Stimulated activated CD8-positive, alpha-beta memory T cell treated with anti-CD3 and anti-CD28 coated beads, Interleukin-4, amount 100 ng/mL, for 24 hours (primary cell): ENCODE data around the gene SNX15.

ENCODE experiments used
- DNase-seq: peaks from one replicate; pipeline ENCODE4 v3.0.0-alpha.2; 2020; ENCODE audit warnings: low read depth

Gene SNX15

DNA sequence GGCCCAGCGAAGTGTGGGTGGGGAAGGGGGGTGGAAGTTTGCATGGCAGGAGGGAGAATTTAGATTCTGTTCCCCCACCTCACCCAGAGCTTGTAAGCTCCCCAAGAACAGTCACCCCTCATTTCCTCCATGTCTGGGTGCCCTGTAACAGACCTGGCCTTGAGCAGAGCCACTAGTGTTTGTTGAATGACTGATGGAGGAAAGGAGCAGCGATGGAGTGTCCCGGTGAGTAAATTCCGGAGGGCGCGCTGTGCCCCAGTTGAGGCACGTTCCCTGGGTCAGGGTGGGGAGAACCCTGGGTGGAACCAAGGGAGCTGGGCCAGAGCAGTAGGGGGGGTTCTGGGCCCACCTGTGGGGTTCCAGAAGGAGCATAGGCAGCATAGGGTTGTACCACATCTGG is 30.3 kb downstream of the SNX15 start:
- DNase-seq: no peak

DNA sequence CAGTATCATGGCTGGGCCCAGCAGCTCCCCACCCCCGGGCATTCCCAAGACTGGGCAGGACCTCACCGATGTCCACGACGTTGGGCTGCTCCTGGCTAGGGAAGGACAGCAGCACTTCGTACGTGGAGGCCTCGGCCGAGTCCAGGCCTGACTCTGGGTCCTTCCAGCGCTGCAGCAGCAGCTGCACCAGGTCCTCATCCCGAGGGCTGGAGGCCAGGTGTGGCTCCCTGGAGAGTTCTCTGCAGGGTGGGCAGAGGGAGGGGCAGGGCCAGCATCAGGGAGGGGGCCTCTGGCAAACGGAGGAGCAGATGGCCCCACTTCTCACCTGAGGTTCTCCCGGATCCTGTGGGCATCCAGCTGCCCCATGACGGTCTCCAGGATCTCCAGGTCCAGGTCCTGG is 30.8 kb downstream of the SNX15 start:
- DNase-seq: no peak

DNA sequence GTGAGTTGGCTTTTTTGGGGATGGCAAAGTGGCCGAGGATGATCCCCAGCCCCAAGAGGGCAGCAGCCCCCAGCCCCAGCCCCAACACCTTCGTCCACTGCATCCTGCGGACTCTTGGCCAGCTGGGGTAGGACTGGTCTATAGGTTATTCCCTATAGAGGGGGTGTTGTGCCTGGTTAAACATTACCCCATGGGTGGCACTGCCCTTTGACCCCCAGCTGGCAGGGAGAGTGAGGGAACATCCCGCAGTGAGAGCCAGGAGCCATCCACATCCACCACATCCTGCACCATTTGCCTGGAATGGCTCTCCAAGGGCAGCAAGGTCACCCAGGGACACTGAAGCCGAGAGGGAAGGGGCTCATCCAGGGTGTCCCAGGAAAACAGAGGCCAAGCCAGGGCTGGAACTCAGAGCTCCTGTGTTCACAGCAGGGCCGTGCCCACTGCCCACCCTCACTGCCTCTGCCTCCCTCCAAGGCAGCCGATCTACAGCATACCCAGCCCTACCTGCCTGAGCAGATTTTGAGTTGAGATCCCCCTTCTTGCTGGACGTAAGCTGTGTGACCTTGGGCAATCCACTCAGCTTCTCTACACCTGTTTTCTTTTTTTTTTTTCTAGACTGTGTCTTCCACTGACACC is 31.3 kb downstream of the SNX15 start, which contains the start of gene NAALADL1:
Gene NAALADL1, minus strand, starts transcription at position 135 of the 636 bp plus-strand sequence. Its CDS starts 32 bp downstream, at position 103.
- DNase-seq: no peak

DNA sequence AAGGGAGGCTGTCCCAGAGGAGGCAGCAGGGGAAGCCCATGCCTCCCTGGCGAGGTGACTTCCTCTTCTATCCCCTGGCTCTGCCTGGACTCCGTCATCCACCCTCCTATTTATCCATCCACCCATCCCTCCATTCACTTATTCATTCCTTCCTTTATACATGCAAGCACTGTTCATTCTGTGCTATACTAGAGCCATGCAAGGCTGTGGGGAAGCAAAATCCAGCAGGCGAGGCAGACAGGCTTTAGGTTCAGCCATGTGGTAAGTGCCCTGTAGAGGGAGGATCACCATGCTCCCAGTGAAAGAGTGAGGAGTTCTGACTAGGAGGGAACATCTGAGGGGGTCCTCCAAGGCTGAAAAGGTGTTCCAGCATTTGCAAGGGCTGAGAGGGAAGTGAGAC is 32.3 kb downstream of the SNX15 start:
- no peak for DNase-seq

DNA sequence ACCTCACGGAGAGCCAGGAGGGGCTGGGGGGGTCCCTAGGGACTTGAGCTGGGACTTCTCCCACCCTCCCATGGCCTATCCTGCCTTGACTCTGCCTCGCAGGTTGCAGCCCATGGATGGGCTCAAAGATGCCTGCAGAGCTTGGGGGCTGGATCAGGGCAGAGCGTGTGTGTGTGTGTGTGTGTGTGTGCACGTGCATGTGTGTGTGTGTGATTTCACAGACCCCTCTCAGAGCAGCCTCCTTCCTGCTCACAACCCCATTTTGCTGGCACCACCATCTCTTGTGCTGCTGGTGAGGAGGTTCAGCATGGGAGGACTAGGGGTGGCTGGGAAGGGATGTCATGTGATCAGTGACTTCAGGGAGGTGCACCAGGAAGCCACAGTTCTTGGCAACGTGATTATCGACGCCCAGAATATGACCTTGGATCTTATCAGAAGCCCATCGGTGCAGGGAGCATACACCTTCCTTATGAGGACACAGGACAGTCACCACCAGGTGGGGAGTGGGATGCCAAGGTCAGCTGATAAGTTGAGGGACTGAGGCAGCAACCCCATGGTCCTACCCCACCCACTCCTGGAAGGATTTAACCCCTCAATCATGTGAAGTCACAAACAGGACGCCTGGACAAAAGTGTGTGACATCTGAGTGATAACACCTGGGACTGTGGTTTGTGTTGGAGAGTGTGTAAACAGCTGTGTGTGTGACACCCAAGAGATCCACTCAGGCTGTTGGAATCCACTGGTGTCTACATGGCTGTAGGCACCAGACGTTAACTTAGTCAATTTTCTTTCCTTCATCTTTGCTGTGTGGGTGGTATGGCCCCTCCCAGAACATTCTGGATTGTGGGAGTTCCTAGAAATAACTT is 33.0 kb downstream of the SNX15 start:
- DNase-seq: no peak

DNA sequence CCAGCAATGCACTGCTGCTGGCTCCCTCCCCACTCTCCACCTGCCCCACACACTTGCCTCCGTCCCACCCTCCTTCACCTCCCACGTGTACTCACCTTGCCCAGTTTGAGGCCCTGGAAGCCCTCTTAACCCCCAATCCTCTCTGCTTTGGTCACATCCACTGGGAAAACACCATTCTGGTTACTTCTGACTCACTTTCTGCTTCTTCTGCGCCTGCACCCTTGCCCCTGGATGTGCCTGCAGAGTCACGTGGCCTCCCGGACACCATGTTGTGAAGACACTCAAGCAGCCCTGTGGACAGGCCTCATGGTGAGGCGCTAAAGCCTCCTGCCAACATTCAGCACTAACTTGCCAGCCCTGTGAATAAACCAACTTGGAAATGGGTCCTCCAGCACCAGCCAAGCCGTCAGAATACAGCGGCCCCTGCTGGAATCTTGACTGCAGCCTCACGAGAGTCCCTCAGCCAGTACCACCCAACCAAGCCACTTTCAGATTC is 33.7 kb downstream of the SNX15 start:
- DNase-seq: no peak

DNA sequence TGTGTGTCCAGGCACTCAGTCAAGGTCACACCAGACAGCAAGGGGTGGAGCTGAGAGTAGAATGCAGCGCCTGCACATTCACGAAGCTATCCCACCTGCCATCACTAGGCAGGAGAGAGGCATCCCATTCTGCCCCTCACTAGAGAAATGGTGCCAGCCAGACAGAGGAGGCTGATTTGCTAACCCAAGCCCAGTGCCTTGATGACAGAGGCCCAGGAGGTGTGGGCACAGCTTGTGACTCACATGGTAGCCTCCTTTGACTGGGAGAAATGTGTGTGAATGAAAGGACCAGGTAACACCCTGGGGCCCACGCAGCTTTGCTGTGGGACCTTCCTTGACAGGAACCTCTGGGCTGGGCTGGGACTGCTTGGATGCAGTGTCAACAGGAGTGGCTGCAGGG is 36.3 kb downstream of the SNX15 start:
- DNase-seq: no peak

DNA sequence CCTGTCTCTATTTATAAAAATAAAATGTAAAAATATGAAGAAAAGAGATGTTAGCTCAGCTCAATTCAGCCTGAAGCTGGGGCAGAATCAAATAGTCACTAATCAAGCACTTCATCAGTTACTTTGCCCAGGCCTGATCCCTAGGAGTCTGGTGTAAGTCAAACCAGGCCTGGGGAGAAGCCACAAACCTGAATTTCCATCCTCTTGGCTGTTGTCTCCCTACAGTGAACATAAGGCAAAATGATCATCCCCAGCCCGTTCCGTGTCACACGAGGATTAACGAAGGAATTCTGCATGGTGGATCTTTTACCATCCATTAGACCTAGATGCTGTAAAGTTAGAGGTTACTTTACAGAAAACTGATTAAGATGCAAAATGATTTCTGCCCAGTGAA is 37.6 kb downstream of the SNX15 start:
- no peak for DNase-seq

DNA sequence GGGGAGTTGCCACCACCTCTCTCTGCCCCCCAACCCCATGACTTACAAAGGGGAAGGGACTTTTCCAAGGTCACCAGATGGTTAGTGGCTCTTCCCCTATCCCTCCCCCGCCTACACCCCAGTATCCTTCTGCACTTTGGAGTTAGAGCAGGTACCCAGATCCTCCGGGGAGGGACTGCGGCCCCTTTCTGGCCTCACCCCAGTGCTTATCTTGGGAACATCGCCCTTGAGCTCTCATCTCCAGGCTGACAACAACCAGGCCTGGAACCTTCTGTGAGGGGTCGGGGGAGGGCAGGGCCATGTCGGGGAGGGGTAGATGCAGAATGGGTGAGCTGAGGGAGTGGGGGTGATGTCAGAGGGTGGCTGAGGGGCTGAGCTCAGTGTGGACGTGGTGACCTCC is 38.6 kb downstream of the SNX15 start:
- DNase-seq: no peak

DNA sequence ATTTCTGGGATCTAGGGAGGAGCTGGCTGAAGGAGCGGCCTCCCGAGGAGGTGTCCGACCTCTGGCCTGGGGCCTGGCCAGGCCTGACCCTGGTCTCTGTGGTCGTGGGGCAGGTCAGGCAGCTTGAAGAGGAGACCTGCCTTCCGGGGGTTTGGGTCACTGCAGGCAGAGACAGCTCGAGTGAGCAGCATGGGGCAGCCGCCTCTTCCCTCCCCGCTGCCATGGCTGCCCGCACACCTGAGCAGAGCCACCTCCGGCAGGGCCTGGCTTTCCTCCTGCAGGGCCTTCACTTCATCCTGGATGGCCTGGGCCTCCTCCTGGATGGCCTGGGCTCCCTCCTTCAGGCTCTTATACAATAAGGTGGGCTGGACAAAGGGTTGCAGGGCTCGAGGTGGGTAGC is 39.1 kb downstream of the SNX15 start:
- DNase-seq: no peak

DNA sequence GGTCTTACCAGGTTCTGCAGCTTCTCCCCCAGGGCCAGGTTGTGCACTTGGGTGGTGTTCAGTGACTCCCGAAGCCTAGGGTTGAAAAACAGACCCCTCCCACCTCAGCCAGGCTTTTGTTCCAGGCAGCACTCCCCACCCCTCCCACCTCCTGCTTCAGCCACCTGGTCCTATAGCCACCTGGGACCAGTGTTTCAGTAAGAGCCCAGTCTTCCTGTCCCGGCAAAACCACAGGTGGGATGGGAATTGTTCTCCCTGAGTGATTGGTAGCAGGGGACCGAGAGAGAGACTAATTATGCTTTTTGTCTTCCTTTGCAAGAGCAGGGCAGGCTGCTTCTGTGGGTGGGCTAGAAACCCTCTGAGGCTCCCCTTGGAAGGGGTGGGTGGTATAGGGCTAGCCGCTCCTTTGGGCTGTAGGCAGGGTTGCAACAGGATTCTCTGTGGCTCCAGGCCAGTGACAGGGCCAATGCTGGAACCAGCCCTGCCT is 39.6 kb downstream of the SNX15 start:
- DNase-seq: no peak

DNA sequence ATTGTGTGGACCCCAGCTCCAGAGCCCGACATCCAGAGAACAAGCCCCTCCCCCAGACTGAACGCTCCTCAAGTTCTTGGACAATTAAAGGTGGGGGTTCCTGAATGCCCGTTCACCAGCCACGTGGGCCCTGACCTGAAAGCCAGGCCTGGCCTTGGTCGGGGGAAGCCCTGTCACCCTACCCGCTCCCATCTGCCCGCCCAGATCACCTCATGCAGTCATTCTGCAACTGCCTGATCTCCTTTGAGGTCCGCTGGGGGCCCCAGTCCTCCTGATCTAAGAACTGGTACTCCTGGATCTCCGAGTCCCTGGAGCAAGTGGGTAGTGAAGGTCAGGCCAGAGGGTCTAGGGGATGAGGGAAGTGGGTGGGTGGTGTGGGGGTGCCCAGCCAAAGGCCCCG is 40.2 kb downstream of the SNX15 start:
- DNase-seq: no peak

DNA sequence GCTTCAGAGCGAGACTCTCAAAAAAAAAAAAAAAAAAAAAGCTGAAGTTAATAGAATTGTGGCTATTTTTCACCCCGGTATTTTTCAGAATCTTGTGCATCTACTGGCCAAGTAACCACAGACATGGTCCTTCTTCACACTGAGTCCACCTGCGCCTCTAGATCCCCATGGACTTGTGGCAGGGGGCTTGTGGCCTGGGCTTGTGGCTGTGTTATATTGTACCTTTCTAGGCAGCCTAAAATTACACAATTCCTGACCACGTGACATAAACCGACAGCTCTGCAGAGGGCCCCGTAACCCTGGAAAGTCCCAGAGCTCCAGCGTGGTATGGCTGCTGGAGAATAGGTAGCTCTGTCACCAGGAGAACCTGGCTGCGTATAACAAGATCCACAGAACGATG is 42.0 kb downstream of the SNX15 start:
- no peak for DNase-seq

DNA sequence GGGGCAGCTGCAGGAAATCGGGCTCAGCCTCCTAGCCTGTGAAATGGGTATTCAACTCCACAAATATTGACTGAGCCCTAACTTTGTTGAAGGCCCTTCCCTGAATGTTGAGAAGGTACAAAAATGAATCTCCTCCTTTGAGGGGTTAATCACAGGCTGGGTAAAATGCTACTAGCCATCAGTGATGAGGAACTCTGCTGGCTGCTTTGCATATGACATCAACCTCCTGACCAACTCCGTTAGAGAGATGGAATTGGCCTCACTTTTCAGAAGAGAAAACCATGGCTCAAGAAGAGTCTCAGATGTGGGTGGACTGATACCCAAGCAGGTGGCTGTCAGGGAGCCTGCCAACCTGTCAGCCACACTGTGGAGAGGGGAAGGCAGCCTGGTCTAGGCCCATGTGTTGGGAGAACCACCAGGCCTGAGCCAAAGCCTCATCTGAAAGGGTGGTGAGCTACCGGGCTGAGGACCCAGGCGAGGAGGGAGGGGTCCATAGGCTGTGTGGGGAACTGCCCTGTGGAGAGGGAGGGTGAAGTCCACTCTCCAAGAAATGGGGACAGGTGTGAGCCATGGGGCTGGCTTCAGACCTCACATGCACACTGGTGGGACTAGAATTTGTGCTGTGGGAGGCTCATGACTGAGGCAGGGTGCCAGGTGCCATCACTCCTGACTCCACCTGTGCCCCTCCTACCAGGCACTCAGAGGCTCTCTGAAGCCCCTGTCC is 44.8 kb downstream of the SNX15 start:
- no peak for DNase-seq

DNA sequence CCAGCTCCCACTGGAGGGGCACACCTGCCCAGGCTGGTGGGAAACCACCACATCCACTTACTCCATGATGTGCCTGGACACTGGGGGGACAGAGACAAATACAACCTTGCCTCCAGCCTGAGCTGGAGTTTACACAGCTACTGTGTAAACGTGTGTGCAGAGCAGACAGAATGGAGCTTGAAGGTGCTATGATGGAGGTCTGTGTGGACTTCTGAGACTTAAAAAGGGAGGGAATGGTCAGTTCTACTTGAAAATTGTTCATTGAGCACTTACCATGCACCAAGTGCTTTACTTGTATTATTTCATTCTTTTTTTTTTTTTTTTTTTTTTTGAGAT is 45.4 kb downstream of the SNX15 start:
- DNase-seq: no peak

DNA sequence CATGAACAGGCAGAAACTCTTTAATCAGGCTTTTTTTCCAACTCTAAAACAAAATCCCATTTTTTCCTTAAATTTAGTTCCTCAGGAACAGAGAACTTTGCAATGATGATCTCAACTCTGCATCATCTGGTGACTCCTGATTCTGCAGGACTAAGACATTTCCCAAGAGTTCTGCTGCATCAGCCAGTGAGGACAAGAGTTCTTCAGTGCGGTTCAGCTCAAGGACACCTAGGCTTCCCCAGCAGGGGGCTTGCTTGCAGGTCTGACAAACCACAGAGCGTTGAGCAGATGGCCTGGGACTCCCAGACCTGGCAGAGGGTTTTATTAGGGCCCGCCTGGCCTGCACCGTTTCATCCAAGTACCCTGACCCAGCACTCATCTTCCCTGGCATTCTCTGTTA is 50.2 kb downstream of the SNX15 start:
- DNase-seq: no peak

DNA sequence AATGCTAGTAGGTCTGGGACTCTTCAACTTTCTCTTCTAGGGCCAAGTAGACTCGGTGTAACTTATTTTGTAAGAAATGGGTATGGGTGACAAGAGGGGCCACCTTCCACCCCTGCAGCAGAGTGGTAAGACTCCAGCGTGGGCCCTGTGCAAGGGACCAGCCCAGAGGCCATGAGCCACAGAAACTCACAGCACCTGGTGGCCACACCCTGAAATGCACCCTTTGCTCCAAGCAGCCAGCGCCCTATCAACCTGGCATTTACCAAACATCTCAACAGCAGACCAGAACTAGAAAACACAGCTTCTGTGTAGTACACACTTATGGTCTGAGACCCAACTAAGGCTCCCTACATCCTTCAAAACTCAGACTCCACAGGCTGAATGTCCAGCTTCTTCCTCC is 50.9 kb downstream of the SNX15 start:
- DNase-seq: peak; percentile 46

DNA sequence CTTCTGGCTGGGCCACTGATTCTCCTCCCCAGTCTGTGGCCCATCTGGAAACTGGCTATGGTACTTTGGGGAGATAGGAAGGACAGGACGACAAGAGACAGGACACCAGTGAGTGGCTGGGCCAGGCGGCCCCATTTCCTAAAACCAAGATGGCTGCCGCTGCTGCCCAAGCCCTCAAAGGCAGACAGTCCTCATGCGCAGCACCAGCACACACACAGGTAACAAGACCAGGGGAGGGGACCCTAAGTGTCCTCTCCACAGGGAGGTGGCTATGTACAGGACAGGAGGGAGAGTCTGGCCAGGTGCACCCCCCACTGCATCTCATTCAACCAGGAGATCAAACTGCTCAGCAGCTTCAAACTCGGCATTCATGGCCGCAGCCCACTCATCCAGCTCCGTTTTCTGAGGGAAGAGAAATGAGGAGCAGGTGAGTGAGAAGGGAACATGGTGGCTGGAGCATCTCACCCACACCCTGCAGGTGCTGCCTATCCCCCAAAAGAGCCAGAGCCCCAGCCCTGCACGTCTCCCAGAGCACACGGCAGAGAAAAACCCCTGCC is 51.6 kb downstream of the SNX15 start:
- no peak for DNase-seq

DNA sequence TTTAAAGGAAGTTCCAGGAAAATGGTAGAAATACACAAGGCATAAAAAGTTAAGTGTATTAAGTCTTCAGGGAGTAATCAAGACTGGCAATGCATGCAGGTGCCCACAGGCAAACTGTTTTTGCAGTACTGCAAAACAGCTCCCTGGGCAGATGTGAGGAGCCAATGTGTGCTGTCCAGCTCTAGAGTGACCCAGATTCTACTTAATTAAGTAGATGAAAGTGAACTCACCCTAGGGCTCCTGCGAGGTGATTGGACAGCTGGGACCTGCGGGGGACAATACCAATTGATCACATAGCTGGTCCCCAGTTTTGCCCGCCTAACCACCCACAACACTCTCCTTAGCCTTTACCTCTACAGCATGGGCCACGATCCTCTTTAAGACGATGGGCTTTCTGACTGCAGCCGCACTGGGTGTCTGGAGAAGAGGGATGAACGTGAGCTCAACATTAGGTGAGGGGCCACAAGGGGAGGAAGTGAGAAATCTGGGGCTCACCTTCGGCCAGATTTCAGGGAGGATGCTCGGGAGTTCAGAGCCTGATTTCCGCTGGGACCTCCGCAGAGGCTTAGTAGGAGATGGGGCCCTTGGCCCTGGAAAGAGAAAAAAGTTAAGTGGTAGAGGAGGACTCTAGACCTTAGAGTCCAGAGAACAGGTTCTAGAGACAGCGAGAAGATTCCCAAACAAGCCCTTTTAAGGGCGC is 56.0 kb downstream of the SNX15 start:
- no peak for DNase-seq

DNA sequence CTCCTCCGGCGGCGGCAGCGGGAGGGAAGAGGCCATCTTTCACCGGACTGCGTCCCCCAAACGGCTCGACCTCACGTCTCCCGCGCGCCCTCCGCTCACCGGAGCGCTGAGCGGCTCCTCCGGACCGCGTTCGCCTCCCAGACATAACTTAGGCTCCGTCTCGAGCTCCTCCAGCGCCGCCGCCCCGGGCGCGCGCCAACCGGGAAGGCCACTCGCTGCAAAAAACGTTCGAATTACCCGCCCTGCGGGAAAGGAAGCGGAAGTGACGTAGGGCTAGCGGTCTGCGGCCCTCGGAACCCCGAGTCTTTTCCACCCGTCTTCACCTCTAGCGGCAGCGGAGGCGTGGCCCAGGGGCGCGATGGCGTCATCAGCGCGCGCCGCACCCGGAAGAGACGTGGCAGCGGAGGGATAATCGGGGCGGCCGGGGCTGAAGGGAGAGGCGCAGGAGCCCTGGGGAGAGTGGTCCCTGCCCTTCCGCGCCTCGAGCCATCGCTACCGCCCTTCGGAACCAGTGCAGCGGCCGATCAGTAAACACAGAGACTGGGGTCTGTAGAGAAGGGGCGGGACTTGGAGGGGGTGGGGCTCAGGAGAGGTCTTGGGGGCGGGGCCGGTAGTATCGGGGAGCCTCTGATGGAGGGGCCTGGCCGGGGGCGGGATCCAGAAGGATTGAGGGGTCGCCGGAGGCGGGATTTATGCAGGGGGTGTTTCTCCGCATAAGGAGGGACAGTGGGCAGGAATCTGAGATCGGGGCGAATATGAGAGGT is 56.8 kb downstream of the SNX15 start, which contains the start of the genes CDCA5 and ZFPL1:
Gene CDCA5, minus strand, starts transcription at position 207 of the 764 bp plus-strand sequence. Its CDS starts 62 bp downstream, at position 145.
Gene ZFPL1, plus strand, starts transcription at position 389 of the 764 bp plus-strand sequence. CDS start 477 bp downstream, outside the sequence.
- DNase-seq: peak; percentile 96
